Activated CD8-positive, alpha-beta memory T cell treated with anti-CD3 and anti-CD28 coated beads for 48 hours (primary cell): ENCODE measurements around the gene UNC5C.

Source experiments
- DNase-seq, 3 experiments: peaks; one replicate each; pipeline ENCODE4 v3.0.0-alpha.2; 2020; ENCODE audit warnings: low read depth in 2 of 3, low spot score in 2 of 3

Gene UNC5C

DNA sequence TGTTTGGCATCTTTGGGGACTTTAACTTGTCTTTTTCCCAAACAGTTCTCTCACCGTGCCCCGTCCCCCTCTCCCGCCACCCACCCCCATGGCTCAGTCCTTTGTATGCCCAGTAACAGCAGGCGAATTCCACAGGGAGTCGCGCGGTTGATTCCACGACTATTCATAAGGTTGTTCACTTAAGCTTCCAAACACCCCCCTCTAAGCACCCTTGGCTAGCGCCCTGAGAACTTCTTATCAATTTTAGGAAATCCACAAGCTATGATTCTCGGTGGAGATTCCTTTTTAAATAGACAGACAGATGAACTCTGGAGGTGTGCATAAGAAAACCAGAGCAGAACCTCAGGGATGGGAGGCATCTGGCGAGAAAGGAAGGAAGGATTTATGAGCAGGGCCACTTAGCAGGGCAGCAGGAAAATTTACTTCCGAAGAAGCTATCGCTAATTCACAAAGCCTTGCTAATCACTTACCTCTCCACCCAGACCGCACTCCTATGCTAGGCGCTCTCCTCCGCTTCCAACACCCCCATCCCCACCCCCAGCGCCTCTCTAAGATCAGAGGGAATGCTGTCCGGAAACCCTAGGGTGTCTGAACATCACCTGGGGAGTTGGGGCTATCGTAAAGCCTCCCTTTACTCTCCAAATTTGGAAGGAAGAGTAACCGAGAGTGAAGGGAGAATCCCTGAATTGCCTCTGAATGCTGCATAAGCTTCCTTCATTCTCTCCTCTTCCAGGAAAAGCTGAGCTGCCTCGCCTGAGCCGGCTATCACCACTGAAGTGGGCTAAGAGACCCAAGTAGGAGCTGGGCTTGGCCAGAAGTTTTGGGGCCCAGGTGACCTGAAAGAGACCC is 1.7 kb downstream of the UNC5C start:
- DNase-seq, result no peak

DNA sequence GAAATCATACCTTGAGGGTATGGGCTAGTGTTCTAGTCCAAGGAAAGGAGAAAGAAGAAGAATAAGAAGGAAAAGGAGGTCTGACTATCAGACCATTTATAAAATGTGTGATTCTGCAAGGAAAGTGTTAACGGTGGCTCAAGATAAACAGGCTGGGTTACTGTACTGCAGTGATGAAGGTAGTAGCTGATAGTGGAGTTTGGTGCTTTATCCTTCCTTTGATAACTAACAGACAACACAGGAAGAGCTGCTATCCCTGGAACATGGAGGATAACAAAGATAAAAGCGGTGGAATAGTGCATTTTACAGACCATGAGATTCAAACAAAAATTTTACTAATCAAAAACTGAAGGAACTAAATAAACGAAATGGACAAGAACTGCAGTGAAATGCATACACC is 2.6 kb downstream of the UNC5C start:
- no peak for DNase-seq

DNA sequence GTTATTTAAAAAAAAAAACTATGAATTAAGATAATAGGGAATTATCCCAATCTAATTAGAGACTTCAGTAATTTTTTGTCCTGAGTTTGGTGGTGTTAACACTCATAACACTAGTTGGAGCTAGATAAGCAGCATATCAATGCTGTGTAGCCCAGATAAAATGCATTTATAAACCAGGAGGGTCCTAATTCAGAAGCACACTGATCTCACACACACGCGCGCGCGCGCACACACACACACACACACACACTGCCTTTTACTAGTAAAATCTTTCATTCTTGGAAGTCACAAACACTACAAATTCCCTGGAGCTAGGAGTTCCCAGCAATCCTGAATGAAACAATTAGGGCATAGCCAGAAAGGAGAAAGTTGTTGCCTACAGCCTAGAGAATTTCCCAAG is 3.2 kb downstream of the UNC5C start:
- no peak for DNase-seq

DNA sequence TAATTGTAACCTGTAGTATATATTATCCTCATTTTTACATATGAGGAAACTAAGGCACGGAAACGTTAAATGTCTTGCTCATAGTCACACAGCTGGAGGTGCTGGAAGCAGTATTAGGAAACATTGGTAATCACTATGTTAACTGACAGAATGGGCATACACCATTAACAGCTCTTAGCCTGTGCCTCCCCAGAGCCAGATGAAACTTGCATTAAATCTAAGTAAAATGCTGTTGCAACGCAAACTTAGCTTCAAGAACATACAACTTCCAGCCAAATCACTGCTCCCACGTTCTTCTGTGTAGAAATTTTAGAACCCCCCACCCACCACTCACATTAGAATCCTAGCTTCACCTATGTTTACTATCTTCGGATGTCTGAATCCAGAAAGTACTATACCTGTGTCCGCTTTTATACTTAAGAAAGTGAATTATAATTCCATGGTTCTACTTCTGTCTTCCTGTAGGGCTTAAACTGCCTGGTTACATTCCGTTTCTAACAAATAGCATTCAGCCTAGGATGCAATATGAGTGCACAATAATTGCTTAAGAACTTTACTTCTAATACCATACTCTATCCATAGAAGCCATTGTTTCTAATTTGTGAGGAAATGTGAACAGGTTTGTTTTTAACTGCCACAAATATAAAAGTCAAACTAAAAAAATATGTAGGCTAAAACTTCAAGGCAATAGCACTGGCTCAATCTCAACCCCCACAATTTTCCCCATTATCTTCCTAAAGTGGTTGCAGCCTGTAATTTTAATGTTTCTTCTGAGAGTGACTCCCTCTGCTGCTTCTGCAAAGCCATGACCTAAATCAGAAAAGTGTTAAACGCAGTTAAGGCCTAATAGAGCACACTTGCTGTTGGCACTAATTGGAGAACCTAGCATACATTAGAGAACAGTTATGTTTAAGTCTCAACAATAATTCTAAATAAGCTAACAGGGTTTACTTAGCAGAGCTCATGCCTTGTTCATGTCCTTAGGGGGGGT is 4.4 kb downstream of the UNC5C start:
- no peak for DNase-seq

DNA sequence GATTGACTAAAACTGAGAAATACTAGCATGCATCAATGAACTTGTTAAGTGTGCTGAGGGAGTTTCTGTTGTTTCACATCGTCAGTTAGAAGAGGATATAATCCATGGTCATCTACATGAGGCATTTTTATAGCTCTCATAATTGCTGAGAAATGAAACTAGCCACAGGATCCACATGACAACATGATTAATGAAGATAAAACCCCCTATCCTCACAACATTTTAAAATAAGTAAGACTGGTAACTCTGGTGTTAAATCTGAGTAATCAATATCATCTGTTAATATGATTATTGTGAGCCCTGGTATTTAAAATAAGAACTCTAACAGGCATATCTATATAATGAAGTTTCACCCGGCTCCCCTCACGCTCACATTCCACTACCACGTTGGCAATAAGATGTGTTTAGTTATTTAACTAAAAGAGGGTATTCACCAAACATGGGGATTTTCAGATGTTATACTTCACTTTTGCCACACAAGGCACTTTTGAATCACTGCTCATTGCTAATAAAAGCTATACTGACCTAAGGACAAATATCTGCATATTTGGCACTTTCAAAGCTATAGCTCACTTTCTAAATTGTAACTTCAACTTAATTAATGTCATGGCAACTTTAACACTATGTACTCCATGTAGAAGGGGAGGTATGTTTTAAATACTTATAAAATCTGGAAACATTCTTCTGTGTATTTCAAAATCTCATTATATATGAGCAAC is 6.7 kb downstream of the UNC5C start:
- DNase-seq, result no peak

DNA sequence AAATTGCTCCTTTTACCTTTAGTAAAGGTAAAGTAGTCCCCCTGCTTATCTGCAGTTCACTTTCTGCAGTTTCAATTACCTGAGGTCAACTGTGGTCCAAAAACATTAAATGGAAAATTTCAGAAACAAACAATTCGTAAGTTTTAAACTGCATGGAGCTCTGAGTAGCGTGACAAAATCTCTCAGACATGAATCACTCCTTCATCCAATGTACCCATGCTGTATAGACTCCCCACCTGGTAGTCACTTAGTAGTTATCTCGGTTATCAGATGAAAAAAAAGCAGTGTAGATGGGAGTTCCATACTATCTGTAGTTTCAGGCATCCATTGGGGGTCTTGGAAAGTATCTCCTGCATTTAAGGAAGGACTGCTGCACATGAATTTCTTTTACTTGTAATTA is 7.7 kb downstream of the UNC5C start:
- DNase-seq, result no peak

DNA sequence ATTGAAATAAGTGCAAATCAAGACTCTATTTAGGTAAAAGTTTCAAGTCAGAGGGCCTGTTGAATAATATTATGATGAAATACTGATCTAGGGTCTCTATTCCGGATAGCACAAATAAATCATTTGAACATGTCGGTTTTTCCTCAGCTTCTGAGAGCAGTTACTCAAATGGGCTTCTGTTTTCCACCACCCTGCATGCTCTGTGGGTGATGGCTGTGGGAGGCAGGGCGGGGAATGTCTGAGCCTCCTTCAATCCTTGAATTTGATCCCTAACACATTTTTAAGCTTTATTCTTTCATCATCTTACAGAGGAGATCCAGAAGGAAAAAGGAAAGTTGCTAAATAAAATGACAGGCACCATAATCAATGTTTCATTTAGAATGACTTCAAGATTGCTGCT is 8.5 kb downstream of the UNC5C start:
- no peak for DNase-seq

DNA sequence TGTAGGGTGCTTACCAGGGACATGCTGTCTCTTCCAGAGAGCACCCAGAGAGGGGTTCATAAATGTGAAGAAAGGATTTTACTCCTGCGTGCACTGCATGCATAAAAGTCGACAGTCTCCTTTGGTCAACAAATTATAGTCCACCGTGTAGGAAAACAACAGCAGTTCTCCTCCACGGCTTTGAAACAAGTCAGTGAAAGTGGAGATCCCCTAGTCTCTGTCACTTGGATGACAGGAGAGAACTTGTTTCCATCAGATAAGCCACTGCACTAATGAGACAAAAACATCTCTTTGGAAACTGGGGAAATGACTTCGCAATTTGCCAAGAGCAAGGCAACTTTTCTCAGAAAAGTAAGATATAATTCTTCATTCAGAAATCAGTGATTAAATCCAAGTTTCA is 9.7 kb downstream of the UNC5C start:
- no peak for DNase-seq

DNA sequence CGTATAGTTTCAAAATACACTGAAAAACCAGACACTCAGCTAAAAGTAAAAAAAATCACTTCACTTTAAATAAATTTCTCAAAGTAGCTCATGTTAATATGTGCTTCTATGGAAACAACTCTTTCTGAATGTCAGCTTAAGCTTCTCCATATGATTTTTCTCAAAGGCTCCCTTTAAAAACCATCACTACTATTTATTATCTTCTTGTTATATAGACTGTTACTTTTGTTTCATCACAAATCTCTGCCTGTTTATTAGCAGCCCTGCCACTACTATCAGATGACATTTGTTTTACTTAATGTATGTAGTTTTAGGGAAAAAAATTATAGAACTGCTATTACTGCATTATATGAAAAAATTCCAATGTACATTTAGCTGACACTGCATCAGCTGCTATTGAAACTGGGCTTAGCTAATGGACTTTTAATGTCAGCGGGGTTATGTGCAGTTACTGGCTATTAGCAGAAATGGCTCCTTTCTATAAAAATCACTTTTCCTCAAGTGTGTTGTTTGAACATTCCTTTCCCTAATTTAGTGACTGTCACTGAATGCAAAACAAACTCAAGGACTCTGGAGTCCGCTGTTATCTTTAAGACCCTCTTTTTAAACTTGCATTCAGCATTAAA is 10.8 kb downstream of the UNC5C start:
- no peak for DNase-seq

DNA sequence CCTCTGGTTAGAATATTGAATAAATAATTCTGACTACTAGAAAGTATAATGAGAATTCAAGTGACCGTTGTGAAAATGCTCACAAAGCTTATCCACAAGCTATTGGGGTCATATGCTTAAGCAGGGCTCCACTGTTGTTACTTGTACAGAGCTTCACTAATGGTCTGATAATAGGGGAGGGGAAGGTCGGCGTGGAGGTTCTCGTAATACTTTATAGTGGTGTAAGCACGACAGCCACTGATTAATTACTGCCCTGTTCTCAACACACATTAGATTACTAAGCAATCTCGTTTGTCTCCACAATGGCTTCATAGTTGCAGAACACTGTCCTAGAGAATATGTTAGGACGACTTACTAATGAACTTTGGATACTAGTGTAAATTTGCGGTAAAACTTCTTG is 11.6 kb downstream of the UNC5C start:
- DNase-seq, result no peak

DNA sequence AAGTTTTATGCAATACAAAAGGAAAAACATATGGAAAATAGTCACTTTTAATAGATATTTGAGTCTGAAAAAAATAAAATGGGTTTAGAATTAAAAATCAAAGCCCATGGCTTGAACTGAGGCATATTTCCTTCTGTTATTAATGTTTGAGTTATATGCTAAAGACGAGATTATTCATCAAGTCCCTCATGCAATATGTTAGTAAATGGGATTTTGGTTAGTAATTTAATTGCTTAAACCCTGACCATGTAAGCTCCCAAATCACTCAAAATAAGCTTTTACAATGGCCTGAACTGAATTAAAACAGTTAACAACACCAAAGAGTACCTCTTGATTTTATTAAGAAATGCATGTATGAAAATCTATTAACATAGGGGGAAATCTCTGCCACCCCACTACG is 12.1 kb downstream of the UNC5C start:
- DNase-seq, result no peak

DNA sequence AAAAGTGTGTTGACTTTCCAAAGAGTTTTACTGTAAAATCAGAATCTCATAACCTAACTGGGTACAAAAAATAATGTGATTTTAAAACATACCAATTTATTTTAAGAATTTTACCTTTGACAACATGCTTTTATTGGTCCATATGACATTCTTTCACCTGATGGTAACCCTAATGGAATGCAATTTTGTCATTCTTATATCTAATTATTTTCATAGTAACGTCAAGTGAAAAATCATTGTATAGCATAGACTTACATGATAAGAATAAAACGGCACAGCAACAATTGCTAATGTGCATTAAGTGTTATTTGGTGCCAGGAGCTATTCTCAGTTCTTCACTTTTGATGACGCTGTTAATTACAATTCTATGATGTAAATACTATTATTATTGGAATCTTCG is 13.6 kb downstream of the UNC5C start:
- no peak for DNase-seq

DNA sequence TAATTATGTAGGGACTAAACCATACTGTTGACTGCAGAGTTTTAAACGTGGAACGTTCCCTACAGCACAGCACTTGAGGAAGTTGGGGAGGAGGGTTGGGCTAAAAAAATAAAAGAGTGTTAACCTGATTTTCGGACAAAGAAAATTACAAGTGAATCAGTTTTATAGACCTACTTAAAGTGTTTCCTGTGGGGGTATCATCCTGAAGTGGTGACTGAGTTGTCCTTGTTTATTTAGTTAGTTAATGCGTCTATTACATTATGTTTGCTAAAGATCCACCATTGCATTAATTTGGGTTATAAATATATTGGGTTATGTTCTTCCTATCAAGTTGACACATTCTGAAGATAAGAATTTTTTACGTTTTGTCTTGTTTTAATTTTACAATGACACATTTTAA is 14.7 kb downstream of the UNC5C start:
- DNase-seq, result no peak

DNA sequence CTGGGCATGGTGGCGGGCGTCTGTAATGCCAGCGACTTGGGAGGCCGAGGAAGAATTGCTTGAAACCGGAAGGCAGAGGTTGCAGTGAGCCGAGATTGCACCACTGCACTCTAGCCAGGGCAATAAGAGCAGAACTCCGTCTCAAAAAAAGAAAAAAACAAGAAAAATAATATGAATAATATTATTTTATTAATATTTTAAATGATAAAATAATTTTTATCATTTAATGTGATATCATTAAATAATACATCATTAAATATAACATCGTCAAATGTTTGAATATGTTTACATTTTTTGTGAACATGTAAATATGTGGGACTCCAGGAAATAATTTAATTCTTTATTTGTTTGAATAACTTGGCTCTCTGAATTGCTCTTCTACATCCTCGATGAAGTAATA is 15.5 kb downstream of the UNC5C start:
- DNase-seq, result no peak

DNA sequence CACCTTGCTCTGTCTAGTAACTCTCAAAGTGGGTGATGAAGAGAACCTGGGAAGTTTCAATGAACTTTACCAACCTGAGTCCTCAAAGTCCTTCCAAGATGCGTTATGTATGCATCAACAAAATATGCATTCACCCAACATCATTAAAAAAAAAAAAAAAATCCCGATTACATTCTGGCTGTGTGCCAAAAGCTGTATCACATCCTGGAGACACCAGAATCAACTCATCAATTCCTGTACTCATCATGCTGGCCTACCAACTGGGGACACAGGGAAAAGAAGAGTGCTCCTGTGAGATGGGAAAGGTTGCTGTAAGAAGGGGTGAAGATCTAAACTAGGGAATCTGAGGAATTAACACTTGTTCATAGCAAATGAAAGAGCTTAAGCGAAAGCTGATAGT is 16.5 kb downstream of the UNC5C start:
- DNase-seq, result no peak

DNA sequence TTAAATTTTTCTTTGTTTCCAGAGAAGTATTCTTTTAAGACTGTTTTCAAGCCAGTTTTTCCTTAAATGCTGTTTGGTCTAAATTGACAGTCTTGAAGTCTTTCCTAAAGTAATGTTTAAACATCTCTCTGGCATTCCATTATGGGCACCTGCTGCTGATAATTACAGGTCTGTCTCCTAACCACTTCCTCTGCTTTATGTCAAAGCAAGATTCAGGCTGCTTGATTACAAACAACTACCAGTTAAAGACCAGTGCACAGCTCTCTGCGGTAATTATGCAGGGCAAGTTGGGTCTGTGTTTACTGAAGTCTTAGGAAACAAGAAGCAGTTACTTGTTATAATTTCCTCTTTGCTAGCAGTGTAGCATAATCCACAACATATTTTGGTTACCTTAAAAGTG is 17.6 kb downstream of the UNC5C start:
- no peak for DNase-seq

DNA sequence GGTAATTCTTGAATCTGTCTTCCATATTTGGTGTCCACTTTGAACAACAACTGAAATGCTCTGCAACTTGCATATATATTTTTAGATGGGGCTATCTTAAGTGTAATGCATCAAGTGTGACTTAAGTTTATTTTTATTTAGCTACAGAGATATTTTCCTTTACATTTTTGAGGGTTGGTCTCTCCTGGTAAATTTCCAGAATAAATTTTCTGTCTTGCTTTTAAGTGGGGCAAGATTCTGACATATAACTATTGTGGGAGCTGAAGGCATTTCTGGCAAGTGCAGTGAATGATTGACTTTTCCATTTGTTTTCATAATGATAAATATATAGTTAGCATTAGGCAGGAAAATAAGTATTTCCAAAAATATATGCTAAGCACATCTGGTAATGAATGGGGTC is 18.8 kb downstream of the UNC5C start:
- DNase-seq, result no peak

DNA sequence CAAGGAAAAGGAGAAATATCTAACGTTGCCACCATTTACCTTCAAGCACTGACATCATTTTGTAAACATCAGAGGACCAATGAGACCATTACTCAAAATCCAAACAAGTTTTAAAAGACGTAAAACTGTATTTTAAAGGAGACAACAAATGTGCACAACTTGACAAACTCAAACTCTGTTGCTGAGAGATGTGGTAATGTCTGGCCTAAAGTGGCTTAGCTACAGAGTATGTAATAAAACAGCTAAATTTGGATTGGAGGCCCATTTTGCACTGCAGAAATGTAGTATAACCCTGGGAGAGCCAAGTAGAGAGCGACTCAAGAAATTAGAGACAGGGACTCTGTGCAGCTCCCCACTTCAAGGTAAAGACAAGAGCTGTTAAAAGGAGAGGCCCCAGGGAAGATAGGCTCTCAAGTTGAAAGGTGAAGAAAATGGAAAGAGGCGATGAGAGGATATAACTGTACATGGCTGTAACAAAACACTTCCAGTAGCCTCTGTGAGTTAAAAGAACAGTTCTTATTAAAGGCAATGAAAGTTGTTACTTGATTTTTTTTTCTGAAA is 20.3 kb downstream of the UNC5C start:
- DNase-seq, result no peak

DNA sequence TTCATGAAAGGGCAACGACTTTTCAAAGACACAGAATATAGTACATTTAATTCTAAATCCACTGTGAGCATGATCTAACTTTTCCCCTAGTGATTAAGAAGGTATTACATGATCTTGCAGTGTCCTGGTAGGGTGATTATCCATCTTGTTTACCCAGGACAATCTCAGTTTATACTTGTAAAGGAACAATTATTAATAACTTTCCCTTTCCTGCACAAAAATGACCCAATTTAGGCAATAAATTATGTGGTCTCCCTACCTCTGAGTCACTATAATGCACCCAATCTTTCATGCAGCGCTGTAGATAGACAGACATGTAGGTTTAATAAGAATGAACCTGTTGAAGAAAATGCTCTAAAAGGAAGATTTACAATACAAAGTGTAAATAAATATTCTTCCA is 22.7 kb downstream of the UNC5C start:
- no peak for DNase-seq

DNA sequence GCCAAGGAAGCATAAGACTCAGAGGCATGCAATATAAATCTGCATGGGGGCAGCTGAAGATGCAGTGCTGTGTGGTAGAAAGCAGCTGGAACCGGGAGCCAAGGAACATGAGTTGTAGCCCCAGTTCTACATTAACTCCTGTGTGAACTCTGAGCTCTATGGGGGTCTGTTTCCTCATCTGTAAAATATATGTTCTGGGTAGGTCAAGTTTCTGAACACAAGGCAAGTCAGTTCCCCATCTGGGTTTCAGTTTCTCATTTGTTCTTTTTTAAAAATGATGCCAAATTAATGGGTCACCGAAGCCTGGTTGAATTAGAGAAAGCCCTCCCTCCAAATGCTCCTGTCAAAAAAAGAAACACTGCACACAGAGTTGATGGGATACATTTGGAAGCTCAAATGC is 24.0 kb downstream of the UNC5C start:
- DNase-seq, result no peak

DNA sequence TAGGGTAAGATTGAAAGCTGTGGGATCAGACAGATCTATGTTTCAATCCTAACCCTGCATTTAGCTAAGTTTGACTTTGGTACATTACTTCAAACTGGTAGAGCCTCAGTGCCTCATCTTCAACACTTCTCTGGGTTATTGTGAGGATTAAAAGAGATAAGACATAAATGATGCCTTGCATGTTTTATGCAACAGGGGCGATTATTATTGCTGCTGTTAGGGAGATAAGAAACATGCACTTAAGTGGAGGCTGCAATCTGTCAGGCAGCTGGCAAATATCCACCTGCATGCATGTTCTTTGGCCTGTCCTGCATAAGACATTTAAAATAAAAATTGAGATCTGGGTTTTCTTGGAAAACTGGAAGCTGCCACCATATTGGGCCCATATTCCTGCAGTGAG is 24.6 kb downstream of the UNC5C start:
- DNase-seq, result no peak
